ENCODE measurements around the gene ENG. TPM values are rescaled to one million over a fixed set of nuclear protein-coding genes. Genes with fewer than 3 reads are reported as not detected.
A peak's percentile ranks its signal among the peaks of the same experiment; 100 is the strongest.

ENG gene
- total RNA-seq, 1 donor from 2014 or later = not detected

- H3K36me3 ChIP-seq = no peaks in the 10 kb centered on the region
Observed at GRCh38 chr9:127806871-127807270, 47.6 kb downstream of the ENG start.

DNA sequence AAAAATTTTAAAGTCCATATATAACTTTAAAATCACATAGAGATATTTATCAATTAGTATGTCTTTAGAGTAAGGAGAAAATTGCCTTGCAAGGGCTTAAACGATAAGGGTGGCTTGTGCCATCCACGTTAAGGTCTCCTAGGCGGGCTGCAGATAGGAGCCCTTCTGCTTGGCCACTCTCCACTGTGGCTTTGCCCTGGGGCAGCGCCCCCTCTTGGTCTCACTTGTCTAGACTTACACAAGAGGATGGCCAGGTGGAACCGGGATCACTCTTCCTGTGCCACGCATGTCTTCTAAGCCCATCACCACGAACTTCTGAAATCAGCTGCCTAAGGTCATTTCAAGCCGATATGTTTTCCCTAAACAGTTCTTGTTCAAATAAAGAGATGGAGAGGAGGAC is 48.8 kb downstream of the ENG start:
- H3K4me2 ChIP-seq = no peak overlapping the region
- peaks cover 9% of the 10 kb centered on the region for H3K4me1 ChIP-seq
- no peak overlapping the region for H3K9ac ChIP-seq
- TF ChIP-seq EZH2phosphoT487 (IDR thresholded peaks at IDR 0.05) = no peak
- TF ChIP-seq, protein P1, sequence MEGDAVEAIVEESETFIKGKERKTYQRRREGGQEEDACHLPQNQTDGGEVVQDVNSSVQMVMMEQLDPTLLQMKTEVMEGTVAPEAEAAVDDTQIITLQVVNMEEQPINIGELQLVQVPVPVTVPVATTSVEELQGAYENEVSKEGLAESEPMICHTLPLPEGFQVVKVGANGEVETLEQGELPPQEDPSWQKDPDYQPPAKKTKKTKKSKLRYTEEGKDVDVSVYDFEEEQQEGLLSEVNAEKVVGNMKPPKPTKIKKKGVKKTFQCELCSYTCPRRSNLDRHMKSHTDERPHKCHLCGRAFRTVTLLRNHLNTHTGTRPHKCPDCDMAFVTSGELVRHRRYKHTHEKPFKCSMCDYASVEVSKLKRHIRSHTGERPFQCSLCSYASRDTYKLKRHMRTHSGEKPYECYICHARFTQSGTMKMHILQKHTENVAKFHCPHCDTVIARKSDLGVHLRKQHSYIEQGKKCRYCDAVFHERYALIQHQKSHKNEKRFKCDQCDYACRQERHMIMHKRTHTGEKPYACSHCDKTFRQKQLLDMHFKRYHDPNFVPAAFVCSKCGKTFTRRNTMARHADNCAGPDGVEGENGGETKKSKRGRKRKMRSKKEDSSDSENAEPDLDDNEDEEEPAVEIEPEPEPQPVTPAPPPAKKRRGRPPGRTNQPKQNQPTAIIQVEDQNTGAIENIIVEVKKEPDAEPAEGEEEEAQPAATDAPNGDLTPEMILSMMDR (IDR thresholded peaks at IDR 0.05) = peak; percentile 70
- Mint-ChIP-seq H3K36me3 (peaks cover 2% of the 10 kb centered on the region), H3K4me1 (peaks cover 21% of the 10 kb centered on the region), H3K27ac (no peak overlapping the region), H3K9me3 (no peaks in the 10 kb centered on the region), H3K4me3 (no peak overlapping the region), H3K27me3 (ENCODE audit: insufficient read depth, low read depth) (peaks cover 2% of the 10 kb centered on the region)
- no peak overlapping the region for H3K27ac ChIP-seq
- no peaks in the 10 kb centered on the region for H3K9me3 ChIP-seq (ENCODE audit: low read depth)
- H3K36me3 ChIP-seq = no peaks in the 10 kb centered on the region
- no peak overlapping the region for H3K4me3 ChIP-seq
- peaks cover 18% of the 10 kb centered on the region for H3F3A ChIP-seq (ENCODE audit: low read depth)
- peaks cover 26% of the 10 kb centered on the region for H3K79me2 ChIP-seq (ENCODE audit: low read depth)
- peaks cover 50% of the 10 kb centered on the region for H4K20me1 ChIP-seq (ENCODE audit: low read depth)
- H3K27me3 ChIP-seq = no peaks in the 10 kb centered on the region
- peak; percentile 82 for DNase-seq (ENCODE audit: low spot score)
- H2AFZ ChIP-seq (replicated peaks) = no peak overlapping the region

More at GRCh38 chr9:127806871-127807270, 47.6 kb downstream of the ENG start:
- peaks cover 19% of the 10 kb centered on the region for H3K4me1 Mint-ChIP-seq
- Histone ChIP-seq H4K20me1 (ENCODE audit: low read depth) (peaks cover 51% of the 10 kb centered on the region), H3K27me3 (no peaks in the 10 kb centered on the region), H2AFZ (replicated peaks) (no peak overlapping the region), H3K9ac (no peak overlapping the region), H3K4me3 (no peak overlapping the region), H3K4me2 (no peak overlapping the region), H3K79me2 (ENCODE audit: low read depth) (peaks cover 26% of the 10 kb centered on the region), H3K9me3 (ENCODE audit: low read depth) (no peaks in the 10 kb centered on the region), H3F3A (ENCODE audit: low read depth) (peaks cover 14% of the 10 kb centered on the region), H3K4me1 (peaks cover 7% of the 10 kb centered on the region), H3K27ac (no peak overlapping the region)
- H3K27ac Mint-ChIP-seq = no peak overlapping the region
- H3K27me3 Mint-ChIP-seq (ENCODE audit: insufficient read depth, low read depth) = peaks cover 2% of the 10 kb centered on the region
- peaks cover 4% of the 10 kb centered on the region for H3K36me3 Mint-ChIP-seq
- TF ChIP-seq EZH2phosphoT487 (IDR thresholded peaks at IDR 0.05) (no peak), EZH2 (IDR thresholded peaks at IDR 0.05) (no peak)
- TF ChIP-seq, protein P1 (IDR thresholded peaks at IDR 0.05) = no peak
- no peak overlapping the region for H3K4me3 Mint-ChIP-seq
- no peak for DNase-seq (ENCODE audit: low spot score)
- H3K9me3 Mint-ChIP-seq = no peaks in the 10 kb centered on the region

DNA sequence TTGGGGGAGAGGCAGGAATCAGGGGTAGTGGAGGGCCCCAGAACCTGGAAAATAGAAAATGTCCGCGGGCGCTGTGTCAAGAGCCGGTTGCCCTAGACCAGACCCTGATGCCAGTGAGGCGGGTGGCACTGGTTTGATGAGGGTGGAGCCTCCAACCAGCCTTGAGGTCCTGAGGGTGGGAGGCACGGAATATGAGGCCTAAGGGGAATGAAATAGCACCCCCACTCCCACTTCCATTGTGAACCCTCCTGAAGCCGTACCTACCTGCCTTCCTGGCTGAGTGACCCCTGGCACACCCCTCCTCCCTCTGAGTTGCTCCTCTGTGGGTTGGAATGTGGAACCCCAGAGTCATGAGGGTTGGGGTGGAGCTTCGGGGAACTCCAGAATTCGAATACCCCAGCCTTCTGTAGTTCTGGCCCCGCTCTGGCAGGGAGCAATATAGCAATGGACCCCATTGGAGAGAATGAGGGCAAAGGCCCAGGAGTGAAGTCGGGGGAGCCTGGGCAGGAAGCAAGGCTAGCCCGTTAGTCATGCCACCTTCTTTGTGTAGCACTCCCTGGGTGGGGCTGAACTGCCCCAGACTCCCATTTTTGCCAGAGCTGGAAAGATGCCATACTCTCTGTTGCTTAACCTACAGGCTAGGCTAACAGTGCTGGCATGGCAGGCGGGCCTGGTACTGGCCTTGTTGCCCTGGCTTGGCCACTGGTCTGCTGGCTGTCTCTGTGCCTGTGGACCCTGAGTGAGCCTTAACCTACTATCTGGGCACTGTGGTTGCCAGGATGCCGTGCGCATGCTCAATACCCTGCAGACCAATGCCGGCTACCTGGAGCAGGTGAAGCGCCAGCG is 50.7 kb downstream of the ENG start:
- Mint-ChIP-seq H3K4me3 (peak overlapping the region; percentile 95), H3K4me1 (peaks cover 12% of the 10 kb centered on the region), H3K36me3 (peaks cover 2% of the 10 kb centered on the region), H3K27me3 (ENCODE audit: insufficient read depth, low read depth) (peaks cover 2% of the 10 kb centered on the region), H3K9me3 (no peaks in the 10 kb centered on the region), H3K27ac (peak overlapping the region; percentile 79)
- Histone ChIP-seq H3K79me2 (ENCODE audit: low read depth) (peaks cover 26% of the 10 kb centered on the region), H3K4me1 (peaks cover 5% of the 10 kb centered on the region), H3K36me3 (no peaks in the 10 kb centered on the region), H3K27ac (no peak overlapping the region), H2AFZ (replicated peaks) (peak overlapping the region; percentile 97), H3K27me3 (no peaks in the 10 kb centered on the region), H3K9me3 (ENCODE audit: low read depth) (no peaks in the 10 kb centered on the region), H3K4me2 (peak overlapping the region; percentile 90), H3F3A (ENCODE audit: low read depth) (peaks cover 16% of the 10 kb centered on the region), H3K4me3 (peak overlapping the region; percentile 97), H3K9ac (peak overlapping the region; percentile 74), H4K20me1 (ENCODE audit: low read depth) (peaks cover 34% of the 10 kb centered on the region)
- TF ChIP-seq, protein P1 (IDR thresholded peaks at IDR 0.05) = no peak
- TF ChIP-seq EZH2 (IDR thresholded peaks at IDR 0.05) = no peak
- no peak for TF ChIP-seq EZH2phosphoT487 (IDR thresholded peaks at IDR 0.05)
- no peak for DNase-seq (ENCODE audit: low spot score)

Data from neural progenitor cell (in vitro differentiated cells).